ENCODE data around the gene CHST15.

CHST15 gene

DNA sequence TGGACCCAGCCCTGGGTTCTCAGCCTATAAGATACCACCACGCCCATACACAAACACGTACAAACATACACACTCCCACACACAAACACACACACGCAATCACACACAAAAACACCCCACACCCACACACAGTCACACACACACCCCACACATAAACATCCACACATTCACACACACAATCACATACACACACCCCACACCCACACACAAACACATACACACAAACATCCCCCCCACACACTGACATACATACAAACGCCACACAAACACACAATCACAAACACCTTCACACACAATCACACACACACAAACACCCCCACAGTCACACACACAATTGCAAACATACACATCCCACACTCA, 122.5 kb downstream of the CHST15 start:
- H3K4me3 ChIP-seq (ENCODE audit: low read length), result no peak overlapping the region
- TF ChIP-seq, protein P1, sequence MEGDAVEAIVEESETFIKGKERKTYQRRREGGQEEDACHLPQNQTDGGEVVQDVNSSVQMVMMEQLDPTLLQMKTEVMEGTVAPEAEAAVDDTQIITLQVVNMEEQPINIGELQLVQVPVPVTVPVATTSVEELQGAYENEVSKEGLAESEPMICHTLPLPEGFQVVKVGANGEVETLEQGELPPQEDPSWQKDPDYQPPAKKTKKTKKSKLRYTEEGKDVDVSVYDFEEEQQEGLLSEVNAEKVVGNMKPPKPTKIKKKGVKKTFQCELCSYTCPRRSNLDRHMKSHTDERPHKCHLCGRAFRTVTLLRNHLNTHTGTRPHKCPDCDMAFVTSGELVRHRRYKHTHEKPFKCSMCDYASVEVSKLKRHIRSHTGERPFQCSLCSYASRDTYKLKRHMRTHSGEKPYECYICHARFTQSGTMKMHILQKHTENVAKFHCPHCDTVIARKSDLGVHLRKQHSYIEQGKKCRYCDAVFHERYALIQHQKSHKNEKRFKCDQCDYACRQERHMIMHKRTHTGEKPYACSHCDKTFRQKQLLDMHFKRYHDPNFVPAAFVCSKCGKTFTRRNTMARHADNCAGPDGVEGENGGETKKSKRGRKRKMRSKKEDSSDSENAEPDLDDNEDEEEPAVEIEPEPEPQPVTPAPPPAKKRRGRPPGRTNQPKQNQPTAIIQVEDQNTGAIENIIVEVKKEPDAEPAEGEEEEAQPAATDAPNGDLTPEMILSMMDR (conservative IDR thresholded peaks at IDR 0.05; ENCODE audit: low read length), result no peak
- no peak for DNase-seq (ENCODE audit: low read depth)

GRCh38 chr10:123970207-123970926, 123.0 kb downstream of the CHST15 start:
- no peak for DNase-seq (ENCODE audit: low read depth)
- no peak overlapping the region for H3K4me3 ChIP-seq (ENCODE audit: low read length)
- TF ChIP-seq, protein P1 (conservative IDR thresholded peaks at IDR 0.05; ENCODE audit: low read length), result no peak

- DNase-seq (ENCODE audit: low read depth), result peak; percentile 54
- TF ChIP-seq, protein P1 (conservative IDR thresholded peaks at IDR 0.05; ENCODE audit: low read length), result peak; percentile 96
- no peak overlapping the region for H3K4me3 ChIP-seq (ENCODE audit: low read length)
These were observed 125.7 kb downstream of the CHST15 start for GRCh38 chr10:123967626-123968243.

DNA sequence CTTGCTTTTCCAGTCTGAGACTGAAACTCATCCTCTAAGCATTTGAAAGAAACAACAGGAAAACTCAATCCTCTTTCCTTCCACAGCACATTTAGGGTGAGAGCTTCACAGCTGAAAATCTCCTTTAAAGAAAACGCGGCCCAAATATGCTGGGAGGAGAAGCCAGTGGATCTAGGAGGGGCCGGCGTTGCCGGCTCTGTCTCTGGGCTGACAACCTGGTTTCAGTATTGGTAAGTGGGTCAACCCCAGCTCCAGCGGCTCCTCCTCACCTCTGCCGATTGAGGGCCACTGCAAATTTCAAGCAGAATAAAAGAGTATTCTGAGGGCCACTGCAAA, 126.5 kb downstream of the CHST15 start:
- TF ChIP-seq, protein P1 (conservative IDR thresholded peaks at IDR 0.05; ENCODE audit: low read length), result no peak
- DNase-seq (ENCODE audit: low read depth), result no peak
- no peak overlapping the region for H3K4me3 ChIP-seq (ENCODE audit: low read length)

- peak; percentile 59 for DNase-seq (ENCODE audit: low read depth)
- TF ChIP-seq, protein P1 (conservative IDR thresholded peaks at IDR 0.05; ENCODE audit: low read length), result no peak
- no peak overlapping the region for H3K4me3 ChIP-seq (ENCODE audit: low read length)
These were observed 127.2 kb downstream of the CHST15 start for GRCh38 chr10:123965973-123966895.

DNA sequence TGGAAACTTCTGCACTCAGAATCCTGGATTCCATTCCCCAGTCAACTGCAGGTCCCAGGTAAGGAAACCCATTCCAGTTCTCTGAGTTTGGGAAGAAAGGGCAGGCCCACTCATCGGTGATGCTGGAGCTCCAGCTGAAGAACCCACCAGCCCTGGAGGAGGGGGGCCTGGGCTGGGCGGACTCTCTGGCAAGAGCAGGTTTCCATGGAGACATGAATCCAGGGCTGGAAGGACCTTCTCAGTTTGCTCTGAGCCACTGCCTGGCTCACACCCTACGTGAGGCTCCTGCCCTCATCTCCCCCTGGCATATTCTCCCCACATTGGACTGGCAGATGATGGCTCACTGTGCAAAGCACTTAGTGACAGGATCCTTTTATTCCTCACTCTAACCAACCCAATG, 128.4 kb downstream of the CHST15 start:
- DNase-seq (ENCODE audit: low read depth), result no peak
- TF ChIP-seq, protein P1 (conservative IDR thresholded peaks at IDR 0.05; ENCODE audit: low read length), result no peak
- no peak overlapping the region for H3K4me3 ChIP-seq (ENCODE audit: low read length)
